NCI-H1436 (cell line): Measurements from ENCODE around the gene COL25A1.
"Not testable (repeated sequence)": the region's sequence is repeated elsewhere in the genome, so short reads cannot be mapped to it uniquely, and the experiment has no call there.

Source experiments
- DNase-seq: peaks from one replicate; lab custom pipeline; 2025; lab: John Stamatoyannopoulos, UW

Gene COL25A1

DNA sequence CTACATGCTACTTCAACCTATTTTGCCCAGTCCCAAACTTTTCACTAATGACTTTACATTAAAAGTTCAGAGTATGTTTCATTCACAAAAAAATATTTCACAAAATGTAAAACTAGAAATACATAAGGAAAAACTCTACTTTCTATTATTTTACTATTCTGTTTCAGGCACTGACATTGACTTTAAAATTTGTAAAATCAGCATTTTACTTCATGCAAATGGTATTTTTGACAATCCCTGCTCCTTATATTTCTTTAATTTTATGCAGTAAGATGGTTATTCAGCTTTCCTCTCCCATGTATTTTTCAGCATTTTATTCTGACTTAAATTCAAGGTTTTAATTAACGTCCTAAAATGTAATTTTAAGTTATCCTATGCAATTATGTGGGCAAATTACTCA, 178.5 kb downstream of the COL25A1 start:
- DNase-seq: no peak

DNA sequence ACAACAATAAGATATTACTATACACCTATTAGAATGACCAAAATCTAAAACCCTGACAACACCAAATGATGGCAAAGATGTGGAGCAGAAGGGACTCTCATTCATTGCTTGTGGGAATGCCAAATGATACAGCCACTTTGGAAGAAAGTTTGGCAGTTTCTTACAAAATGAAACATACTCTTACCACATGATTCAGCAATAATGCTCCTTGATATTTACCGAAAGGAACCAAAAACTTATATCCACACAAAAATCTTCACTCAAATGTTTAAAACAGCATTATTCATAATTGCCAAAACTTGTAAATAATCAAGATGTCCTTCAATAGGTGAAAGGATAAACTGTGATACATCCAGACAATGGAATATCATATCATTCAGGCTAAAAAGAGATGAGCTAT, 180.9 kb downstream of the COL25A1 start:
- no peak for DNase-seq

DNA sequence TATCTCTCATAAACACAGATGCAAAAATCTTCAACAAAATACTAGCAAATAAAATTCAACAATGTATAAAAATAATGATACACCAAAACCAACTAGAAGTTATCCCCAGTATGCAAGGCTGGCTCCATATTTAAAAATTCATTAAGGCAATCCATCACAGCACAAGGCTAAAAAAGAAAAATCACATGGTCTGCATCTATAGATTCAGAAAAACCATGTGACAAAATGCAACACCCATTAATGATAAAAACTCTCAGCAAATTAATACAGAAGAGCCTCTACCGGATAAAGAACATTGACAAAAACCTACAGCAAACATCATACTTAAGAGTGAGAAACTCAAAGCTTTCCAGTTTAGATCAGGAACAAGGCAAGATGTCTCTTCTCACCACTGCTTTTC, 182.6 kb downstream of the COL25A1 start:
- DNase-seq: no peak

DNA sequence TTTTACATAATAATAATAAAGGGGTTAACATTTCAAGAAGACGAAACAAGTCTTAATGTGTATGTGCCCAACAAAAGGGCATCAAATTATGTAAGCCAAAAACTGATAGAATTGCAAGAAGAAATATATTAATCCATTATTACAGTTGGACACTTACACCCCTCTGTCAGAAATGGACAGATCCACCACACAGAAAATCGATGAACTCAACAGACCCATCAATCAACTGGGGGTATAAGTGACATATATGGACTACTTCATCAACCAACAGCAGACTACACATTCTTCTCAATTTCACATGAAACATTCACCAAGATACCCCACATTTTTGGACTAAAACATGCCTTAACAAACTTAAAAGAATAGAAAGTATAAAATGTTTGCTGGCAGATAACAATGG, 183.8 kb downstream of the COL25A1 start:
- DNase-seq: no peak

DNA sequence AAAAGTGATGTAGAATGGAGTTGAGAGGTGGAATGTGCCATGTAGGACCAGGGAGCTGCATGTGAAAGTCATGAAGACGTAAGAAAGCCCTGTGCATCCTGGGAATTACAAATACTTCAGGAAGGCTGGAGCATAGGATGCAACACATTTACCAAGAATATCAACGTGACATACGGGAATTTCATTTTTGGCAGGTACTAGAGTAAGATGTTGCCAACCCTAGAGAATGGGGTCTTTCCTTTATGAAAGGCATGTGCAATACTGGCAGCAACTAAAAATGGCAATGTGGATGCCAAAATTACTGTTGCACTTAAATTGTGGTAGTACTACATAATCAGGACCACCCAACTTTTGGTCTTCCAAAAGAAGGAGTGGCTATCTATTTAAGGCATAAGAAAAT, 188.0 kb downstream of the COL25A1 start:
- no peak for DNase-seq

DNA sequence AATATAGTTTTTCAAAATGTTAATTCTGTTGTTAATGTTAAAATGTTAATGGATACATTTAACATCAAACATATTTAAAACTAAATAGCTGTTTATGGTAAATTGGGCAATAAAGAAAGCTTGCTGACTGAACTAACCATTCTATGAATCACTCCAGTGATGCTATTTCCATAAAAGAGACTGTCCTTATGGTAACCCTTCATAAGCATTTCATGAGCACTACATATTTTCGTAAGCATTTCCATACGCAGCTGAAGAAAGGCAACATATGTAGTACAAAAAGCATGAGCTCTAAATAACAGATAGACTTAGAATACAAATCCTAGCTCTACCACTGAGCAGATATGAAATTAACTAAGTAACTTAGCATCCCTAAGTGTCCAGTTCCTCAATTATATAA, 188.9 kb downstream of the COL25A1 start:
- no peak for DNase-seq

DNA sequence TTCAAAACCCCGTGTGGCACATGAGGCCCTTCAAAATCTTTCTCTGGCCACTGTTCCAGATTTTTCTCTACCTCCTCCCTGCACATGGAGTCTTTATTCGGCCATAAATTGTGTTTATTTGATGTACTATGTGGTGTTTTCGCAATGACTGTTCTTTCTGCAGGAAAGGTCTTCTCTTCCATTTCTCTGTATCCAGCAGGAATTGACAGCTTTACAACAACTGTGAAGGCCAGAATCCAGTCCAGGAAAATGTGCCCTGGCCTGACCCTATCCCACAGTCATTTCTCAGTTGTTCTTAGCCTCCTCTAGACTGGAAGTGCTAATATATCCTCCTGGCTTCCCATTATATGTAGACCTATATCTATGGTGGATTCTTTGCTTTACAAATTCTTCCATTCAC, 191.4 kb downstream of the COL25A1 start:
- DNase-seq: no peak

DNA sequence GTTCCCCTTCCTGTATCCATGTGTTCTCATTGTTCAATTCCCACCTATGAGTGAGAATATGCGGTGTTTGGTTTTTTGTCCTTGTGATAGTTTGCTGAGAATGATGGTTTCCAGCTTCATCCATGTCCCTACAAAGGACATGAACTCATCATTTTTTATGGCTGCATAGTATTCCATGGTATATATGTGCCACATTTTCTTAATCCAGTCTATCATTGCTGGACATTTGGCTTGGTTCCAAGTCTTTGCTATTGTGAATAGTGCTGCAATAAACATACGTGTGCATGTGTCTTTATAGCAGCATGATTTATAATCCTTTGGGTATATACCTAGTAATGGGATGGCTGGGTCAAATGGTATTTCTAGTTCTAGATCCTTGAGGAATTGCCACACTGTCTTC, 194.2 kb downstream of the COL25A1 start:
- DNase-seq: not testable (repeated sequence)

DNA sequence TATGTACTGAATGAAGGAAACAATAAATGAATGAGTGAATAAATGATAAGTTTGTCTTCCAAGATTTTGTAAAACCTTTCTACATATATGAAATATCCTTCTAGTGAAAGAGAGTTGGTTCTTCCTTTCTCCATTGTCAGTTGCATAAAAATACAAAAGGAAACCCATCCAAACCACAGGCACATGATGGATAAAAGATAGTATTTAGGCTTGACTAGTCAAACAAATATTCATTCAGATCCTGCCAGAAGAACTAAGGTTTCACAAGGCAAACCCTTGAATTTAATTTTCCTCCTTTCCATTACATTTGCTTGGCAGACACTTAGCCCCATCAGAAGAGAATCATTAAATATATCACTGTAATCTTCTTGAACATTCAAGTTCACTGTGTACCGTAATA, 208.4 kb downstream of the COL25A1 start:
- DNase-seq: no peak

DNA sequence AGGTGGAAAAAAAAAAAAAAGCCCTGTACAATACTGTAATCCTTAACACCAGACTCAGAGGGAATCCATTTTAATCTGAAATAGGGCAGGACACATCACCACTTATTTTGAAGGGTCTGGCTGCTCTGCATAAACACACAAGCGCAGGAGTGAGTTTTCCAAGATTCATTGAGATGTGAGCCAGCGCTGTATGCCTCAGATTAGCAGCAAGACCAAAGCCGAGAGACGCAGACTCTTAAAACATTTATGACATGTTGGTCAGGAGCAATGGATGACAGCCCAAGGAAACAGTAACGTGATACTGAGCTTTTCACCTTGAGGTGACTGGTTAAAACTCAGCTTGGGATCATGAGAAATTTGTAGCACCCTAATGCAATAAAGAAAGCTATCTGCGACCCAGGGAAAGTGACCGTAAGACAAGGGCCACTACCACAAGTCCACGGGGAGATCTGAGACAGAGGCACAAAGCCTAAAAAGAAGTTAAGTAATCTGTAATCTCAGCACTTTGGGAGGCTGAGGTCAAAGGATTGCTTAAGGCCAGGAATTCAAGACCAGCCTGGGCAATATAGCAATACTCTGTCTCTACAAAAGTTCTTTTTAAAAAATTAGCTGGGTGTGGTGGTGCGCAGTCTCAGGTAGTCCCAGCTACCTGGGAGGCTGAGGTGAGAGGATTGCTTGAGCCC, 210.6 kb downstream of the COL25A1 start:
- DNase-seq: no peak

DNA sequence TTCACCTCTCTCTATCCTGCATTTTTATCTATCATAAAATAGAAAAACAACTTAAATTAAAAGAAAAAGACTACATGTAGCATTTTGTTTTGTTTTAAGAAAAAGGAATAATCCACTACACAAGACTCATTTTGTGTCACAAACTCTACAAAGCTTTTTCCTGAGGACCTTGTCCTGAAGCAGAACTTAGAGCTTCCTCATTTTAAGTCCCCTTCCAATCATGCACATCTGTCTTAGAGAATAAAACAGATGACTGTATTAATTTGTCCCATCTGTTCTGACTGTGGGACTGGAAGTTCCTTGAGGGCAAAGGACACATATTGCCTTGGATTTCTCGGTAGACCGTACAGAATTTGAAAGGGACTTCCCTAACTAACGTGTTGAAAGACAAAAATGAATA, 218.5 kb downstream of the COL25A1 start:
- no peak for DNase-seq

DNA sequence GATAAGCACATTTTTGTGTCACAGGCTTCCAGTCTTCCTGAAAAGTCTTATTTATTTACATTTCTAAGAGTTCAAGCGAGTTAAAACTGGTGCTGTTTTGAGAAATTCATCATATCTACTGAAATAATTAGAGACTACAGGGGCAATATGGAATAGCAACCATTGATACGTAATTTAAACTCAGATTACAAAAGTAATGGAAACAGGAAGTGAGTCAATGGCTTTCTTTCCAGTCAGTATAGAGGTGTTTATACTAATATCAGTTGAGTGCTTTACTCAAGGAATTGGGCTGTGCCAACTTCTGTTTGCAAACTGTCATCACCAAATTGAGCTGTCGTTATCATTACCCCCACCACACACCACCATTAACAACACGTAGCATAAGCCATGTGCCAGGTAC, 222.7 kb downstream of the COL25A1 start:
- DNase-seq: no peak

DNA sequence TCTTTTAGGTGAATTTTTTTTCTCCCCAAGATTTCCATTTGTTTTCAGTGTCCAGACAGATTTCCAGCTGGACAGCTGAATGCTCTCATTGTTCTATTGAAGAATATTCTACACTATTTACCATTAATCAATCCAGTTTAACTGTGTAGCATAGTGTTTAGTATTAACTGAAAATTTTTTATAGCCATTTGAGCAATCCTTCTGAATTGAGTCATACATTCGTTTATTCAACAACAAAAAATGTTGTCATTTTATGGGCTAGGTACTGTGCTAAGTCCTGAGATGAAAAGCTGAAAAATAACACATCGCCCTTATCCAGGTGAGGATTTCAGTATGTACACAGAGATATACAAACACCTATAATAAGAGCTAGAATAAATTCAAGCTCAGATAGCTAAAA, 223.3 kb downstream of the COL25A1 start:
- DNase-seq: no peak

DNA sequence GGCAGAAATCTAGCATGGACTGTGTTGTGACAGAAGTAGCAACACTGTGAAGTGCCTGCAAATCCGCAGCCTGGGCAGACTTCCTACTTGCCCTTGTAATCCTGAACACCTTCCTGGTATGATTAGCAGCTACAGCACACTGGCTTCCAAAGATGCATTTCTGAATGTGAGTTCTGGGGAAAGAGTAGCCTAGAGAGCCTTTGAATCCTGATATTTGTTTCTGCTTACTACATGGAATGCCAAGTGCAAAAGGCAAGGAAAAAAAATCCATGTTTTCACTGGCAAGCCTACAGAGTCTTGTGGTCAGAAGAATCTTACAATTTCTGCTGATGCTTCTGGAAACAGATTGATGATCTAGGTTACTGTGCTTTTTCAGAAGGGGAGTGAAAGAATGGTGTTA, 223.7 kb downstream of the COL25A1 start:
- no peak for DNase-seq

DNA sequence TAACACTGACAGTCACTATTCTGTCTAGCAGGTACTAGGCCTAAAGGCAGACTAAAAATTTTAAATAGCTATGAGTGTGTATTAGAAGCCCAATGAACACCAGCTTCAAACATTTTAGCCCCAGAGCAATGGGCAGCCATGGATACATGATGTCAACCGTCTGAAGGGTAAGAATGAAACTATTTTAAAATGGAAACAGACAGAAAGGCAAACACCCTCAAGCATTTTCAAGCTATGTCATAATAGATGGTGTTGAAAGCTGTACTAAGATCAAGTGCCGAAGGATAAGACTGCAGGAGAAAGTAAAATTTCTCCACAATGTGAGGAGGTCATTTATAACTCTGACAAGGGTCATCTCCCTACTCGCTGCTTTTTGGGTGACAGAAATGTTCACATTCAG, 225.0 kb downstream of the COL25A1 start:
- no peak for DNase-seq

DNA sequence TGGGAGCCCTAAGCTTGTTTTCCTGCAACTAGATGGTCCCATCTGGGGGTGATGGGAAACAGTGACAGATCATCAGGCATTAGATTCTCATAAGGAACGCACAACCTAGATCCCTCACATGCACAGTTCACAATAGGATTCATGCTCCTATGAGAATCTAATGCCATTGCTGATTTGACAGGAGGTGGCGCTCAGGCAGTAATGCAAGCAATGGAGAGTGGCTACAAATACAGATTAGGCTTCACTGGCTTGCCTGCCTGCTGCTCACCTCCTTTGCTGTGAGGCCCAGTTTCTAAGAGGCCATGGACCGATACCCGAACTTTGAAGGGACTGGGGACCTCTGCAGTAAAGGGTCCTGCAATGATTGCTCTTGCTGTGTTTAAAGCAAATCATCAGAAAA, 225.7 kb downstream of the COL25A1 start:
- not testable (repeated sequence) for DNase-seq

DNA sequence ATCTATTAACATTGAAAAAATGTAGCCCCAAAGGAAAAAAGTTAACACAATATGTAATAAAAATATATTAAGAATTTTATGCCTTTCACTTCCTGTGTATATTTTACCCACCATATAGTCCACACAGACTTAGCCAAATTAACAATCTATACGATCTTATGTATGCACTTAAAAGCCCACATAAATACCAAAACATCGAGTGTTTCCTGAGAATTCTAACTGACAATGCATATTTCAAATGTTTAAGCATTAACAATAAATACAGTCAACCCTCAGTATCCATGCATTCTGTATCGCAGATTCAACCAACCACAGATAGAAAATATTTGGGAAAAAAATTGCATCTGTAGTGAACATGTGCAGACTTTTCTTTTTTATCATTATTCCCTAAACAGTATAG, 226.8 kb downstream of the COL25A1 start:
- no peak for DNase-seq

DNA sequence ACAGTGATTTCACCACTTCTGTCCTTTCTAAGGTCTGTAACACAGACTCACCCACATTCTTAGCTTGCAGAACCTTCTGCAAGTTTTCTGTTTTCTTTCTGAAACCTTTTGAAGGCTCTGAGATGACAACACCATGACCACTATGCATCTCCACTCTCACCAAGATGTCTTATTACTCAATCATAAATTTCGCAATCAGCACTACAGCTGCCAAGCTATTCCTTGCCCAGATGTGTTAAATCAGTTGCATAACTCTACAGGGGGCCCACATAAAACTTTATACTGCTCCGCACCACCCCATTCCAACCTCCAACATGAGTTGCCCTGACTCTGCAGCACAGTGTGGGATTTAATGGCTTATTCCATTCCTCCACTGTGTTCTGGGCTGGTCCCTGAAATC, 229.9 kb downstream of the COL25A1 start:
- DNase-seq: no peak

DNA sequence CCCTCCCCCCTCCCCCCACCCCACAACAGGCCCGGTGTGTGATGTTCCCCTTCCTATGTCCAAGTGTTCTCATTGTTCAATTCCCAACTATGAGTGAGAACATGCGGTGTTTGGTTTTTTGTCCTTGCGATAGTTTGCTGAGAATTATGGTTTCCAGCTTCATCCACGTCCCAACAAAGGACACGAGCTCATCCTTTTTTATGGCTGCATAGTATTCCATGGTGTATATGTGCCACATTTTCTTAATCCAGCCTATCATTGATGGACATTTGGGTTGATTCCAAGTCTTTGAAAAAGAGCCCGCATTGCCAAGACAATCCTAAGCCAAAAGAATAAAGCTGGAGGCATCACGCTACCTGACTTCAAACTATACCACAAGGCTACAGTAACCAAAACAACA, 231.8 kb downstream of the COL25A1 start:
- not testable (repeated sequence) for DNase-seq

DNA sequence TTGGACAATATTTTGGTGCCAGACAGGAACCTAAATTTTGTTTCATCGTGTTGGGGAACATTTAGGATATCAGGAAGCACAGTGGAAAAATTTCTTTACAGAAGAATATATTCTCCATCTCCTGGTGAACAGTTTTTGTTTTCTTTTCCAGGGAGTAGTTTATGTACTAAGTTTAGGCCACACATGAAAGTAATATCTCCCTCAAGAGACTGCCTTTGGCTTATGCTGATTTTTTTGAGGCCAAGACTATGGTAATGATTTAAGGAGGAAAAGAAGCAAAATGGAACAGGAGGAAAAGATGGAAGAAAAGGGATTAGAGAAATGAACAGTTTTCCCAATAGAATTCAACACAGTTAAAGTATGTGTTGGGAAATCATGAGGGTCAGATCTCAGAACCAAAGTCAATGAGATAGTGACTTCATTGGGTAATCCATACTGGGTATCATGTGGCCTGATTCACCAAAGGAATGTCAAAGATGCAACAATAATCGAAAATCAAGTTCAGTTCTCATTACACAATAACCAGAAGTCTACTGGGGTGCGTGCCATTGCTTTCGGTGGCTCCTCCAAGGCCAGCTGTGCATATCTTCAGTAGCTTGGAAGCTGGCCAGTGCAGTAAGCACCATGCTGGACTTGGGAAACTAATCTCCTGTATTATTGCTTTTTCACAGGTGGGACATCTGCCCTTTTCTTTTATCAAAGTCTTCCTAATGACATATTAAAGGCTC, 234.8 kb downstream of the COL25A1 start:
- DNase-seq: no peak

DNA sequence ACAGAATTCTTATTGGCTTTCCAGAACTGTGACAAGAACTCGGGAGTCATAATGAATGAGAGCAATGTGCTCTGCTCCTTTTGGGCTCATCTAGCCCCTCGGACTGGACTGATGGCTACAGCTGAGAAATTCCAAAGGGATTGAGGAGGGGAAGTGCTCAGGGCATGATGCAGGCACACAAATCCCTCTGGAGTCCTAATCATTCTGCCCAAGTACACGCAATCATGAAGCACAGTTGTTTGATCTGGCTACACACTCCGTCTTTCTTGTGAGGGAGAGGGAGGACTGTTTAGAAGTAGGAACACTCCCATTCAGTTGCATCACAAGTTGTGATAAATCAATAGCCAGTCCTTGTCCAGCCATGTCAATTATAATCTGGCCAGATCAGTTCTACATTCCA, 237.5 kb downstream of the COL25A1 start:
- no peak for DNase-seq

DNA sequence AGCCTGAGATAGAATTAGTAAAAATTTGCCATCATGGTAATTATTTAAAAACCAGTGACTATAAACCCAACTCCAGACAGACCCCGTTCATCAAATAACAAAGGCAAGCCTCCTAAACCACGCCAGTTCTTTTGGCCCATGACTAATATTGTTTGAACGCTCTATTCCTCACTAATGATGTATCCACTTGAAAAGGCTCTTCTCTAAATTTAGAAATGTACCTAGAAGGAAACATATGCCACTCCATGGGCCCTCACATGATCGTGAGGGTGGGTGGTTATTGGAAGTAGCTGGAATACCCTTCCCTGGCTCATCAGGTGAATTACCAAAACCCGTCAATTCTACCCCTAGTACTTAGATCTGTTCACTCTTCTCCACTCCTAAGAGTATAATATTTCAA, 249.2 kb downstream of the COL25A1 start:
- DNase-seq: no peak

DNA sequence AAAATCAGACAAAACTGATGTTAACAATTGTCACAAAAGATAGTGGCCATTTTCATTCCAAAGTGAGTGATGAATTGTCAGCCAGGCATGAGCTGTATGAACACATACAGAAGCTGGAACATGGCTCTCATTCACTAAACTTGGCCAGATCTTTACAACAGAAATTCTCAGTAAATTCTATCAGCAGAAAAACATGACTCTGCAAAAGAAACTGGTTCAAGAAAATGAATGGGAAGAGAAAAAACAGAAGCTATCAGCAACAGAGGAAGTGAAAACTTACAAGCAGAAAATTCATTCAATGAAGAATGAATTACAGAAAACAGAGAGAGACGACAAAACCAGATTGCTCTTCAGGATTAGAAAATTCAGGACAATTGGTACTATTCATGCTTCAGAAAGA, 249.6 kb downstream of the COL25A1 start:
- DNase-seq: no peak

DNA sequence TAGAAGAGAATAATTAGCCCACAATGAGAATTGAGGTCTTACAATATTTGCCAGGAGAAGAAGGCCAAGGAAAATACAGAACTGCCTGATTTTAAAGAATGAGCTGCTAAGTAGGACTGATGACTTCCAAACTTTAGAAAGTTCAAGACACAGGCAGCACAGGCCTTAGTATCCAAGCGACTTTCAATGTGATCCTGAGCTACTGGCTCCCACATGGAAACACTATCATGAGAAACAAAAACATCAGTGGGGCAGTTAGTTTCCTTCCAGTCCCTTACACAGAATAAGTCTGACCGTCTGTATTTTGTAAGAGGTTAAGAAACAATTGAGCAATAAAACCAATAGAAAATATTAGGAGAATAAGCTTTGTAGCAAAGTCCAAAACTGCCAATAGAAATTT, 251.4 kb downstream of the COL25A1 start:
- DNase-seq: no peak
